ENCODE measurements around the gene RHOBTB3.

The RHOBTB3 gene

DNA sequence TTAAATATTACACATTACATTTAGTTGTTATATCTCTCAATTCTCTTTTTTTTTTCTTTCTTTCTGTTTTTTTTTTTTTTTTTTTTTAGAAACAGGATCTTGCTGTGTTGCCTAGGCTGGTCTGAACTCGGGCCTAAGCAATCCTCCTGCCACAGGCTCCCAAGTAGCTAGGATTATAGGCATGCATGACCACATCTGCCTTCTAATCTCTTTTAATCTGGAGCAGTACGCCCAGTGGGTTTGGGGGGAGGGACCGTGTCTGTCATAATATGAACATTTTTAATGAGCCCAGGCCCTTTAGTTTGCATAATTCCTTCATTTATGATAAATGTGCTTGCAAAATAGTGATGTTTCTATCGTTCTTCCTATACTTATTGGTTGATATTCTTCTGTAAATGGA is 10.3 kb downstream of the RHOBTB3 start:
- TF ChIP-seq, protein P1, sequence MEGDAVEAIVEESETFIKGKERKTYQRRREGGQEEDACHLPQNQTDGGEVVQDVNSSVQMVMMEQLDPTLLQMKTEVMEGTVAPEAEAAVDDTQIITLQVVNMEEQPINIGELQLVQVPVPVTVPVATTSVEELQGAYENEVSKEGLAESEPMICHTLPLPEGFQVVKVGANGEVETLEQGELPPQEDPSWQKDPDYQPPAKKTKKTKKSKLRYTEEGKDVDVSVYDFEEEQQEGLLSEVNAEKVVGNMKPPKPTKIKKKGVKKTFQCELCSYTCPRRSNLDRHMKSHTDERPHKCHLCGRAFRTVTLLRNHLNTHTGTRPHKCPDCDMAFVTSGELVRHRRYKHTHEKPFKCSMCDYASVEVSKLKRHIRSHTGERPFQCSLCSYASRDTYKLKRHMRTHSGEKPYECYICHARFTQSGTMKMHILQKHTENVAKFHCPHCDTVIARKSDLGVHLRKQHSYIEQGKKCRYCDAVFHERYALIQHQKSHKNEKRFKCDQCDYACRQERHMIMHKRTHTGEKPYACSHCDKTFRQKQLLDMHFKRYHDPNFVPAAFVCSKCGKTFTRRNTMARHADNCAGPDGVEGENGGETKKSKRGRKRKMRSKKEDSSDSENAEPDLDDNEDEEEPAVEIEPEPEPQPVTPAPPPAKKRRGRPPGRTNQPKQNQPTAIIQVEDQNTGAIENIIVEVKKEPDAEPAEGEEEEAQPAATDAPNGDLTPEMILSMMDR (conservative IDR thresholded peaks at IDR 0.05) = no peak
- no peak overlapping the region for H3K27ac ChIP-seq

DNA sequence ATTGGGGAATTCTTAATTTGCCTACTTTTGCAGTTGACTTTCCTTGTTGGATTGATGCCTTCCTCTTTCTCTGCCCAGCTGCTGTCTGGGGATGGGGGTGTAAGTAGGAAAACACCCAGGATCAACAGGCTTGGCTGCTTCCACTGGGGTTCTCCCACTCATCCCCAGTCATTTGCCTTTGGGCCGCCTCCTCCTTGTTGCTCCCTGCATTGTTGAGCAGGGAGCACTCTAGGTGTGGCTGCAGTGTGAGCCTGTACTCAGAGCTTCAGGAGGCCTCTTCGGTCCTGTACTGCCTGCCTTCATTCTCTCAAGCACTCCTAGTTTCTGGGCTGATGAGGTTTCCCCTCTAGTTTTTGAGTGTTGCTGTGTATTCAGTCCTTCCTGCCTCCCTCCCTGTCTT is 12.1 kb downstream of the RHOBTB3 start:
- TF ChIP-seq, protein P1 (conservative IDR thresholded peaks at IDR 0.05) = no peak

DNA sequence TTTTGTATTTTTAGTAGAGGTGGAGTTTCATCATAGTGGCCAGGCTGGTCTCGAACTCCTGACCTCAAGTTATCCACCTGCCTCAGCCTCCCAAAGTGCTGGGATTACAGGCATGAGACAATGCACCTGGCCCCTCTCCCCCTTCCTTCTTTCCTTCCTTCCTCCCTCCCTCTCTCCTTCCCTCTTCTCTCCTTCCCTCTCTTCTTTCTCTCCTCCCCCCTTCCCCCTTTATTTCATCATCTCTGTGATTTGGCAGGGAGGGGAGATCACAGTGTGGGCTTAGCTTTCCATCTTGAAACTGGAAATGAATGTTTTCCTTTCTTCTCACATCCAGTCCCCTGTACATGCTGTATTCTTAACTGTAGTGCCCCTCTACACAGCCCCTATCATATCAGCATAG is 12.7 kb downstream of the RHOBTB3 start:
- TF ChIP-seq, protein P1 (conservative IDR thresholded peaks at IDR 0.05) = no peak
- no peak overlapping the region for H3K27ac ChIP-seq

More for the DNA sequence above, 12.1 kb downstream of the RHOBTB3 start:
- peak overlapping the region; percentile 3; the same call in 1 of the 2 replicates for H3K27ac ChIP-seq

DNA sequence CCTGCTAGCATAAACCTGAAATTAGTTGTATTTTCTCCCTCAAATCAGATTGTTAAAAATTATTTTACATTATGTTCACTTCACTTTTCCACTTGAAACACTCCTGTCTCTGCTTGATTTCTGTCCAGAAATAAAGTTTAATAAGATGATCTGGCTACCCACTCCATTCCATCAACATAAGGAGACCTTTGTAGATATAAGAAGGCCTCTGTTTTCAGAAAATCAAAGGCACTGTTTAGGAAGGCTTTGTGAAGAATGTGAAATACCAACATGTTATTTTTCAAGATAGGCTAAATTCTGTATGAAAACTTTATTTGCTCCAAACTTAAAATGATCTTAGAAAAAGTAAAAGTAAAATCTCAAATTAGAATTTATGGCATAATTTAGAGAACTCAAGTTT is 15.1 kb downstream of the RHOBTB3 start:
- TF ChIP-seq, protein P1 (conservative IDR thresholded peaks at IDR 0.05) = no peak
- H3K27ac ChIP-seq = peak overlapping the region; percentile 74

DNA sequence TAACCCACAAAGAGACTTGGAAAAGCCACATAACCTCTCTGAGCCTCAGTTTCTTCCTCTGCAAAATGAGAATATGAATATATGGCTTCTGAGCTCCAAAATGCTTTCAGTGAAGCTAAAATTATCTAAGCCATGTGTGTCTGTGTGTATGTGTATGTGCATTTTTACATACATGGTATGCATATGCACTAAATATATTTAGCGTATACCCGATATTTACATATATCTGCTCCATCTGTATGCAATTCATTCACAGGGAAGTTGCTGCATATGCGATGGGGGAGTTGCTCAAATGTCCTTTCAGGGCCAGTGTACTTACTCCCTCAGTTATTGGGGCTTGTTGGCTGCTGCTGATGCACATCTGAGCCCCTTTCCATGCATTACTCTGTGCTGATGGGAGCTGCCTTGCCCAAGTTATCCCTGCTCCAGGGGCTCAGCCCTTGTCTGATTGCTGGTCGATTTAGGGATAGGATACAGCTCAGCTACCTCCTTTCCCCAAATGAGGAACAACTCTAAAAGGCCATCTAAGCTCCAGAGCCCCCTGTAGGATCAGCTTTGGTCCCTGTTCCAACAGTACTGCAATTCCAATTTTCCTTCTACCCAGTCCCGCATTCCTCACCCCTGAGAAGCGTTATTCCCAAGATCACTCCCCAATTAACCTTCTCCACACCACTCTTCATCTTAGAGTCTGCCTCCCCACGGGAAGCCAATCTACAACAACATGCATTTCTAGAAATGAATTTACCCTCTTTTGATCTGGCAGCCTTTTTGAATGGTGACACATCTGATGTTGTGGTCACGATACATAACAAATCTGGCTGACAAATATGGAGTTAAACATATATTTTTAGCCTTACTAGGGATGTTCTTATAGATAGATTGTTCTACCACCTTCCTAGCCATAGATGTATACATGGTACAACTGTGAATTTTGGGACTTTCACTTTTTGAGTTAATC is 15.9 kb downstream of the RHOBTB3 start:
- peak overlapping the region; percentile 74 for H3K27ac ChIP-seq
- TF ChIP-seq, protein P1 (conservative IDR thresholded peaks at IDR 0.05) = no peak

DNA sequence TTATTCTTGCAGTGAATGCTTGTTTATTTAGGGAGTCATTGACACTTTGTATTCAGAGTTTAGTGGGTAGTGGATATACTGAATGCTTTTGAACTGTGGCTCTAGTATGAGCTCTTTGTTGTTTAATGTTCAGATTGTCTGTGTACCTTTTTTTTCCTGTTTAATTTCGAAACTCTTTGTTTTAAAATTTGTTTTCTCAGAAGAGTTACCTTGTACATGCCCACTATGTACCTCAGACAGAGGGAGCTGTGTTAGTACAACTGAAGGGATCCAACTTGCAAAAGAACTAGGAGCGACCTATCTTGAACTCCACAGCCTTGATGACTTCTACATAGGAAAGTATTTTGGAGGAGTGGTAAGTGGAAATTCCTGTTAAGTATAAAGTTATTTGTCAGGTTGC is 17.0 kb downstream of the RHOBTB3 start:
- TF ChIP-seq, protein P1 (conservative IDR thresholded peaks at IDR 0.05) = no peak

DNA sequence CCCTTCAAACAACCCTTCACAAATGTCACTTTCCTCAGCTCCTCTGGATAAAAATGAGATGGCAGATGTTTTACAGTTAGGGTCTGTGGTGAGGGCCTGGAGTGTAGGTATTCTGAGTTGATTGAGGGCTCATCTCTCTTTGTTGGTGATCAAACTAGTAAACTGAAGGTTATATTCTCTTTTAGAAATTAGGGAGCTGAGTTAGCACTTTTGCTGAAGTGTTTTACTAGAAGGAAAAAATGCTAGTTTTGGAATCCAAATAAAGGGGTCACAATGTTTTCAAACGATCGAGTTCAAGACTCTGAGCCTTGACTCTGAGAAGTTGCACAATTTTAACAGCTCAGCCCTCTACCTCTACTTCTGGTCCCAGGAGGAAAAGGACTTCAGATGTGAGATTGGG is 23.4 kb downstream of the RHOBTB3 start:
- TF ChIP-seq, protein P1 (conservative IDR thresholded peaks at IDR 0.05) = no peak
- H3K27ac ChIP-seq = peak overlapping the region; percentile 97

More for the DNA sequence above, 17.0 kb downstream of the RHOBTB3 start:
- H3K27ac ChIP-seq = peak overlapping the region; percentile 74
